Measurements from ENCODE around the gene UBE2H. TPM values are rescaled to one million over a fixed set of nuclear protein-coding genes. Genes with fewer than 3 reads are reported as not detected.
A peak's percentile ranks its signal among the peaks of the same experiment; 100 is the strongest.

Gene UBE2H
- total and polyA plus RNA-seq, 7 experiments from 2014 or later = 32.0 to 69.2 (median 49.1) TPM

- ATAC-seq (no peak), DNase-seq (no peak)
- peaks cover 0 to 5% (median 0%) of the 10 kb centered on the region in 3 experiments for H3K36me3 ChIP-seq (ENCODE audit: control insufficient read depth in 2 of 3, insufficient read depth in 3 of 3, low read length in 3 of 3)
- no peak overlapping the region for H3K4me3 ChIP-seq (ENCODE audit: low read length)
- peak overlapping the region in 6 of 9 donors; percentile 10 to 71 (median 54) for H3K27ac Mint-ChIP-seq
- intact Hi-C loops (cut with micrococcal nuclease) = loop anchor here (2.0 to 5.0 kb wide), 4 partner anchors 15 to 1415 kb away; no protein-coding TSS in a partner anchor
- POLR2A ChIA-PET = interaction anchor here (0.5 to 1.3 kb wide), 4 partner anchors 11 to 42 kb away, joined by 3 to 4 read pairs (median 3); no protein-coding TSS in a partner anchor
- H3K27me3 ChIP-seq (ENCODE audit: control insufficient read depth in 2 of 2, insufficient read depth in 2 of 2, low read length in 2 of 2) = no peaks in the 10 kb centered on the region
- peak overlapping the region in 5 of 10 donors; percentile 9 to 31 (median 27) for H3K4me3 Mint-ChIP-seq
- CTCF ChIA-PET = interaction anchor here (0.6 to 2.6 kb wide), 2 partner anchors 118 to 856 kb away, joined by 3 to 7 read pairs; no protein-coding TSS in a partner anchor
- no peaks in the 10 kb centered on the region for H3K27me3 Mint-ChIP-seq
- H3K9me3 ChIP-seq (ENCODE audit: control insufficient read depth in 2 of 3, low read length in 3 of 3) = no peaks in the 10 kb centered on the region
- H3K9me3 Mint-ChIP-seq = peaks cover 0 to 2% (median 0%) of the 10 kb centered on the region in 11 donors
- H3K36me3 Mint-ChIP-seq = peaks cover 5 to 22% (median 16%) of the 10 kb centered on the region in 5 donors
- peaks cover 10 to 37% (median 28%) of the 10 kb centered on the region in 7 donors for H3K4me1 Mint-ChIP-seq
- peaks cover 20 to 28% of the 10 kb centered on the region in 2 donors for H3K4me1 ChIP-seq (ENCODE audit: control insufficient read depth in 2 of 2, insufficient read depth in 2 of 2, low read length in 2 of 2)
- no peak overlapping the region for H3K27ac ChIP-seq (ENCODE audit: low read depth, low read length)
Measured at GRCh38 chr7:129947701-129948100, 5.1 kb downstream of the UBE2H start.

- CTCF ChIA-PET = interaction anchor here (0.6 kb wide), 1 partner anchor 856 kb away, joined by 3 read pairs; no protein-coding TSS in a partner anchor
- DNase-seq = no peak
- Mint-ChIP-seq H3K36me3 (peaks cover 4 to 26% (median 18%) of the 10 kb centered on the region in 5 donors), H3K9me3 (no peaks in the 10 kb centered on the region), H3K27ac (peak overlapping the region in 3 of 9 donors; percentile 29 to 66 (median 48)), H3K4me1 (peaks cover 8 to 41% (median 30%) of the 10 kb centered on the region in 7 donors), H3K27me3 (no peaks in the 10 kb centered on the region), H3K4me3 (peak overlapping the region in 2 of 10 donors; percentile 9 to 51)
- no peak overlapping the region for H3K27ac ChIP-seq (ENCODE audit: low read depth, low read length)
- no peaks in the 10 kb centered on the region for H3K27me3 ChIP-seq (ENCODE audit: control insufficient read depth in 2 of 2, insufficient read depth in 2 of 2, low read length in 2 of 2)
- intact Hi-C loops (cut with micrococcal nuclease) = loop anchor here in 1 of 2 donors (5.0 kb wide), 1 partner anchor 1415 kb away; no protein-coding TSS in a partner anchor
- POLR2A ChIA-PET = interaction anchor here (0.8 kb wide), 1 partner anchor 42 kb away, joined by 3 read pairs; no protein-coding TSS in a partner anchor
- H3K9me3 ChIP-seq (ENCODE audit: control insufficient read depth in 2 of 3, low read length in 3 of 3) = no peaks in the 10 kb centered on the region
- H3K4me3 ChIP-seq (ENCODE audit: low read length) = no peak overlapping the region
- peaks cover 0 to 1% (median 0%) of the 10 kb centered on the region in 3 experiments for H3K36me3 ChIP-seq (ENCODE audit: control insufficient read depth in 2 of 3, insufficient read depth in 3 of 3, low read length in 3 of 3)
- peaks cover 20 to 28% of the 10 kb centered on the region in 2 donors for H3K4me1 ChIP-seq (ENCODE audit: control insufficient read depth in 2 of 2, insufficient read depth in 2 of 2, low read length in 2 of 2)
- no peak for ATAC-seq
Measured at GRCh38 chr7:129947049-129947448, 5.7 kb downstream of the UBE2H start.

- peak overlapping the region in 3 of 9 donors; percentile 29 to 66 (median 48) for H3K27ac Mint-ChIP-seq
- POLR2A ChIA-PET = no interaction called here
- H3K27me3 Mint-ChIP-seq = no peaks in the 10 kb centered on the region
- Histone ChIP-seq H3K9me3 (ENCODE audit: control insufficient read depth in 2 of 3, low read length in 3 of 3) (no peaks in the 10 kb centered on the region), H3K4me1 (ENCODE audit: control insufficient read depth in 2 of 2, insufficient read depth in 2 of 2, low read length in 2 of 2) (peaks cover 20 to 26% of the 10 kb centered on the region in 2 donors), H3K36me3 (ENCODE audit: control insufficient read depth in 2 of 3, insufficient read depth in 3 of 3, low read length in 3 of 3) (no peaks in the 10 kb centered on the region), H3K4me3 (ENCODE audit: low read length) (no peak overlapping the region), H3K27ac (ENCODE audit: low read depth, low read length) (no peak overlapping the region), H3K27me3 (ENCODE audit: control insufficient read depth in 2 of 2, insufficient read depth in 2 of 2, low read length in 2 of 2) (no peaks in the 10 kb centered on the region)
- intact Hi-C loops (cut with micrococcal nuclease) = loop anchor here (1.0 to 5.0 kb wide), 2 partner anchors 9 to 1414 kb away; no protein-coding TSS in a partner anchor
- ATAC-seq (no peak), DNase-seq (no peak)
- peaks cover 4 to 44% (median 26%) of the 10 kb centered on the region in 7 donors for H3K4me1 Mint-ChIP-seq
- CTCF ChIA-PET = interaction anchor here (0.6 kb wide), 1 partner anchor 28 kb away, joined by 3 read pairs; no protein-coding TSS in a partner anchor
- H3K36me3 Mint-ChIP-seq = peaks cover 4 to 26% (median 18%) of the 10 kb centered on the region in 5 donors
- peak overlapping the region in 2 of 10 donors; percentile 48 to 51 for H3K4me3 Mint-ChIP-seq
- no peaks in the 10 kb centered on the region for H3K9me3 Mint-ChIP-seq
Measured at GRCh38 chr7:129946282-129946681, 6.5 kb downstream of the UBE2H start.

- Histone ChIP-seq H3K4me3 (ENCODE audit: low read length) (no peak overlapping the region), H3K27me3 (ENCODE audit: control insufficient read depth in 2 of 2, insufficient read depth in 2 of 2, low read length in 2 of 2) (no peaks in the 10 kb centered on the region), H3K9me3 (ENCODE audit: control insufficient read depth in 2 of 3, low read length in 3 of 3) (no peaks in the 10 kb centered on the region), H3K36me3 (ENCODE audit: control insufficient read depth in 2 of 3, insufficient read depth in 3 of 3, low read length in 3 of 3) (no peaks in the 10 kb centered on the region), H3K4me1 (ENCODE audit: control insufficient read depth in 2 of 2, insufficient read depth in 2 of 2, low read length in 2 of 2) (peaks cover 1 to 10% of the 10 kb centered on the region in 2 donors), H3K27ac (ENCODE audit: low read depth, low read length) (no peak overlapping the region)
- Mint-ChIP-seq H3K27me3 (no peaks in the 10 kb centered on the region), H3K27ac (no peak overlapping the region), H3K36me3 (peaks cover 4 to 30% (median 22%) of the 10 kb centered on the region in 5 donors), H3K9me3 (no peaks in the 10 kb centered on the region), H3K4me3 (no peak overlapping the region), H3K4me1 (peaks cover 4 to 66% (median 36%) of the 10 kb centered on the region in 7 donors)
- no peak for DNase-seq
- POLR2A ChIA-PET = no interaction called here
- no peak for ATAC-seq
- intact Hi-C loops (cut with micrococcal nuclease) = no loop called here
- CTCF ChIA-PET = no interaction called here
Measured at GRCh38 chr7:129943352-129943751, 9.4 kb downstream of the UBE2H start.

GRCh38 chr7:129940329-129940728 is 12.4 kb downstream of the UBE2H start:
- ChIA-PET CTCF (no interaction called here), POLR2A (no interaction called here)
- Histone ChIP-seq H3K4me3 (ENCODE audit: low read length) (no peak overlapping the region), H3K4me1 (ENCODE audit: control insufficient read depth in 2 of 2, insufficient read depth in 2 of 2, low read length in 2 of 2) (no peaks in the 10 kb centered on the region), H3K36me3 (ENCODE audit: control insufficient read depth in 2 of 3, insufficient read depth in 3 of 3, low read length in 3 of 3) (no peaks in the 10 kb centered on the region), H3K27me3 (ENCODE audit: control insufficient read depth in 2 of 2, insufficient read depth in 2 of 2, low read length in 2 of 2) (no peaks in the 10 kb centered on the region), H3K9me3 (ENCODE audit: control insufficient read depth in 2 of 3, low read length in 3 of 3) (no peaks in the 10 kb centered on the region), H3K27ac (ENCODE audit: low read depth, low read length) (no peak overlapping the region)
- no peak for DNase-seq
- intact Hi-C loops (cut with micrococcal nuclease) = no loop called here
- Mint-ChIP-seq H3K9me3 (no peaks in the 10 kb centered on the region), H3K27ac (peak overlapping the region in 2 of 9 donors; percentile 8 to 60), H3K27me3 (no peaks in the 10 kb centered on the region), H3K4me1 (peaks cover 4 to 59% (median 38%) of the 10 kb centered on the region in 7 donors), H3K4me3 (no peak overlapping the region), H3K36me3 (peaks cover 4 to 24% (median 15%) of the 10 kb centered on the region in 5 donors)
- no peak for ATAC-seq

GRCh38 chr7:129939881-129940280 is 12.9 kb downstream of the UBE2H start:
- ChIA-PET CTCF (no interaction called here), POLR2A (no interaction called here)
- H3K4me1 Mint-ChIP-seq = peaks cover 4 to 54% (median 33%) of the 10 kb centered on the region in 7 donors
- intact Hi-C loops (cut with micrococcal nuclease) = no loop called here
- Histone ChIP-seq H3K4me3 (ENCODE audit: low read length) (no peak overlapping the region), H3K9me3 (ENCODE audit: control insufficient read depth in 2 of 3, low read length in 3 of 3) (no peaks in the 10 kb centered on the region), H3K27ac (ENCODE audit: low read depth, low read length) (no peak overlapping the region), H3K4me1 (ENCODE audit: control insufficient read depth in 2 of 2, insufficient read depth in 2 of 2, low read length in 2 of 2) (no peaks in the 10 kb centered on the region), H3K36me3 (ENCODE audit: control insufficient read depth in 2 of 3, insufficient read depth in 3 of 3, low read length in 3 of 3) (no peaks in the 10 kb centered on the region), H3K27me3 (ENCODE audit: control insufficient read depth in 2 of 2, insufficient read depth in 2 of 2, low read length in 2 of 2) (no peaks in the 10 kb centered on the region)
- H3K4me3 Mint-ChIP-seq = no peak overlapping the region
- no peaks in the 10 kb centered on the region for H3K9me3 Mint-ChIP-seq
- peaks cover 4 to 20% (median 10%) of the 10 kb centered on the region in 5 donors for H3K36me3 Mint-ChIP-seq
- H3K27me3 Mint-ChIP-seq = no peaks in the 10 kb centered on the region
- DNase-seq = no peak
- no peak for ATAC-seq
- H3K27ac Mint-ChIP-seq = peak overlapping the region in 2 of 9 donors; percentile 20 to 23
